ENCODE data around the gene HLTF. TPM values are rescaled to one million over a fixed set of nuclear protein-coding genes. Genes with fewer than 3 reads are reported as not detected.

HLTF gene
- total RNA-seq, 1 experiment from 2014 or later: 73.4 TPM

GRCh38 chr3:149058602-149059001 is 27.7 kb downstream of the HLTF start:
- H3K4me3 ChIP-seq (replicated peaks in 1 of 2; ENCODE audit: low read depth in 1 of 2, low read length in 2 of 2): no peak overlapping the region
- H3K9ac ChIP-seq (ENCODE audit: low read length): no peak overlapping the region
- intact Hi-C loops (cut with micrococcal nuclease): no loop called here
- no peak for ATAC-seq
- RAD21 ChIA-PET (ENCODE audit: low non-redundant PET in 1 of 2, low total read pairs in 2 of 2, uncharacterized antibody in 2 of 2, unreplicated experiment in 2 of 2): no interaction called here
- BruUV-seq (replicated peaks): no TSS peak
- H3K36me3 ChIP-seq (ENCODE audit: control insufficient read depth in 1 of 2, insufficient read depth in 2 of 2, low read length in 2 of 2): peaks cover 9 to 49% of the 10 kb centered on the region in 2 experiments; a peak in 3 of 4 replicates
- no peaks in the 10 kb centered on the region for H3K79me2 ChIP-seq (ENCODE audit: insufficient read depth, low read length)
- CTCF ChIA-PET: no interaction called here
- no peaks in the 10 kb centered on the region for H3K27me3 ChIP-seq (ENCODE audit: insufficient read depth, low read length)
- DNase-seq (ENCODE audit: low read depth, low spot score): no peak
- no peaks in the 10 kb centered on the region for H4K20me1 ChIP-seq (ENCODE audit: insufficient read depth)
- no peaks in the 10 kb centered on the region for H3K9me3 ChIP-seq (ENCODE audit: control insufficient read depth in 1 of 2, insufficient read depth in 1 of 2, low read depth in 1 of 2, low read length in 2 of 2)
- H3K9me2 ChIP-seq (ENCODE audit: insufficient read depth): no peaks in the 10 kb centered on the region
- no peak for TF ChIP-seq MAX (IDR thresholded peaks at IDR 0.05)
- no peak for TF ChIP-seq FOSL1 (IDR thresholded peaks at IDR 0.05; ENCODE audit: low read depth)
- no peak for TF ChIP-seq POLR2AphosphoS5 (IDR thresholded peaks at IDR 0.05; ENCODE audit: low read depth, low read length)
- no peak for TF ChIP-seq ZNF274 (IDR thresholded peaks at IDR 0.05; ENCODE audit: low read depth, low read length)
- no peak for TF ChIP-seq ATF3 (IDR thresholded peaks at IDR 0.05)
- TF ChIP-seq CTCF (IDR thresholded peaks at IDR 0.05 in 2 of 3, conservative IDR thresholded peaks at IDR 0.05 in 1 of 3; ENCODE audit: borderline replicate concordance in 1 of 3, insufficient read depth in 1 of 3, low read depth in 2 of 3, low read length in 2 of 3): no peak
- POLR2A ChIA-PET: no interaction called here
- H3K27ac ChIP-seq (ENCODE audit: low read depth, low read length): no peak overlapping the region
- no peaks in the 10 kb centered on the region for H3K4me1 ChIP-seq (ENCODE audit: control insufficient read depth in 1 of 2, insufficient read depth in 2 of 2, low read length in 2 of 2)
- H3K4me2 ChIP-seq (ENCODE audit: low read length): no peak overlapping the region
- H2AFZ ChIP-seq (ENCODE audit: low read depth, low read length, poor library complexity, severe bottlenecking): no peak overlapping the region

GRCh38 chr3:149058198-149058597 is 28.1 kb downstream of the HLTF start:
- H3K4me3 ChIP-seq (replicated peaks in 1 of 2; ENCODE audit: low read depth in 1 of 2, low read length in 2 of 2): no peak overlapping the region
- H3K9me3 ChIP-seq (ENCODE audit: control insufficient read depth in 1 of 2, insufficient read depth in 1 of 2, low read depth in 1 of 2, low read length in 2 of 2): 0 out of 4 replicates have a peak, but pooled peaks cover 0 to 2% of the 10 kb centered on the region in 2 experiments
- ChIA-PET RAD21 (ENCODE audit: low non-redundant PET in 1 of 2, low total read pairs in 2 of 2, uncharacterized antibody in 2 of 2, unreplicated experiment in 2 of 2) (no interaction called here), CTCF (no interaction called here), POLR2A (no interaction called here)
- H2AFZ ChIP-seq (ENCODE audit: low read depth, low read length, poor library complexity, severe bottlenecking): no peak overlapping the region
- ATAC-seq (no peak), DNase-seq (ENCODE audit: low read depth, low spot score) (no peak)
- no peaks in the 10 kb centered on the region for H3K27me3 ChIP-seq (ENCODE audit: insufficient read depth, low read length)
- no peak overlapping the region for H3K9ac ChIP-seq (ENCODE audit: low read length)
- H3K4me2 ChIP-seq (ENCODE audit: low read length): no peak overlapping the region
- intact Hi-C loops (cut with micrococcal nuclease): no loop called here
- BruUV-seq (replicated peaks): no TSS peak
- H4K20me1 ChIP-seq (ENCODE audit: insufficient read depth): no peaks in the 10 kb centered on the region
- H3K36me3 ChIP-seq (ENCODE audit: control insufficient read depth in 1 of 2, insufficient read depth in 2 of 2, low read length in 2 of 2): peaks cover 12 to 53% of the 10 kb centered on the region in 2 experiments; a peak in 3 of 4 replicates
- H3K4me1 ChIP-seq (ENCODE audit: control insufficient read depth in 1 of 2, insufficient read depth in 2 of 2, low read length in 2 of 2): no peaks in the 10 kb centered on the region
- H3K27ac ChIP-seq (ENCODE audit: low read depth, low read length): no peak overlapping the region
- H3K79me2 ChIP-seq (ENCODE audit: insufficient read depth, low read length): no peaks in the 10 kb centered on the region
- no peaks in the 10 kb centered on the region for H3K9me2 ChIP-seq (ENCODE audit: insufficient read depth)
- TF ChIP-seq RAD21 (IDR thresholded peaks at IDR 0.05; ENCODE audit: low read depth): no peak
- TF ChIP-seq CEBPB (IDR thresholded peaks at IDR 0.05; ENCODE audit: low read depth): no peak
- TF ChIP-seq CTCF (IDR thresholded peaks at IDR 0.05 in 2 of 3, conservative IDR thresholded peaks at IDR 0.05 in 1 of 3; ENCODE audit: borderline replicate concordance in 1 of 3, insufficient read depth in 1 of 3, low read depth in 2 of 3, low read length in 2 of 3): no peak
- no peak for TF ChIP-seq SIN3A (IDR thresholded peaks at IDR 0.05; ENCODE audit: low read depth)
- no peak for TF ChIP-seq REST (IDR thresholded peaks at IDR 0.05; ENCODE audit: low read depth)
- no peak for TF ChIP-seq FOSL1 (IDR thresholded peaks at IDR 0.05; ENCODE audit: low read depth)
- TF ChIP-seq ELF1 (IDR thresholded peaks at IDR 0.05; ENCODE audit: borderline replicate concordance, low read depth): no peak
- no peak for TF ChIP-seq CBX3 (IDR thresholded peaks at IDR 0.05; ENCODE audit: low read depth)
- no peak for TF ChIP-seq ZNF274 (IDR thresholded peaks at IDR 0.05; ENCODE audit: low read depth, low read length)

All from HCT116 (cell line).